Brain microvascular endothelial cell (primary cell): ENCODE measurements around the gene DGKK.

ENCODE experiments used
- DNase-seq: peaks from one replicate; pipeline ENCODE4 v3.0.0-alpha.2; 2020
- H3K27ac ChIP-seq: fragments of 250-450 bp; sonication (Bioruptor Pico); 2 replicates; pipeline ENCODE4 v1.5.1; 2020; ENCODE audit warnings: mild to moderate bottlenecking, moderate library complexity
- H3K27me3 ChIP-seq: fragments of 250-450 bp; sonication (Bioruptor Pico); replicated peaks from 2 replicates; pipeline ENCODE4 v1.5.1; 2020; ENCODE audit warnings: mild to moderate bottlenecking
- H3K36me3 ChIP-seq: fragments of 250-450 bp; sonication (Bioruptor Pico); replicated peaks from 2 replicates; pipeline ENCODE4 v1.5.1; 2020; ENCODE audit warnings: mild to moderate bottlenecking
- H3K4me3 ChIP-seq: 2 replicates; pipeline ENCODE4 v1.5.1; 2011; ENCODE audit warnings: low read depth, mild to moderate bottlenecking, control low read depth, low read length, moderate library complexity
- in situ Hi-C: cut with HindIII; loops from 2 replicates; pipeline ENCODE4 v1.10.0; 2017; ENCODE audit warnings: low sequenced_read_pairs, low pct_ligation_motif_present
- TF ChIP-seq, protein P1 (sequence below): IDR thresholded peaks from 2 replicates; pipeline ENCODE4 v1.5.1; 2011; ENCODE audit warnings: low read depth, mild to moderate bottlenecking, moderate library complexity, low read length, control low read depth, inconsistent platforms; ENCODE audit errors: missing control alignments

Gene DGKK

DNA sequence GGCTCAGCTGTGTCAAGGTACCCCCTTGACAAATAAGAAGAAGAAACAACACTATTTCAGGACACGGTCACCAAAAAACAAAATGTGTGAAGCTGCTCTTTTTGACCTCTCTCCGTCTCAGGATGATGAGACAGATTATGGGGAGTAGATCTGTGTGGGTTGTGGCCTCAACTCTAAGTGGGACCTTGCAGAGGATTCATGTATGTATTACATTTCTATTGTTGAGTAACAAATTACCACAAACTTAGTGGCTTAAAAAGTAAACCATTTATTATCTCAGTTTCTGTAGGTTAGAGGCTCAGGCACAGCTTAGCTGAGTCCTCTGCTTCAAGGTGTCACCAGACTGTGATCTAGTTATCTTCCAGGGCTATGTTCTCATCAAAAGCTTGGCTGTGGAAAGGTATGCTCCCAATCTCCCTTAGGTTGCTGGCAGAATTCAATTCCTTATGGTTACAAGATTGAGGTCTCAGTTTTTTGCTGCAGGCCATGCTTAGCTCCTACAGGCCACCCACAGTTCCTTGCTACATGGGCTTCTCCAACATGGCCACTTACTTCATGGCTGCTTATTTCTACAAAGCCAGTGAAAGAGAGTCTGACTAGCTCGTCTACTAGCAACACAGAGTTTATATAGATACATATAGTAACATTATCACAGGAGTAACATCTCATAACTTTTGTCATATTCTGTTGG is 28.1 kb downstream of the DGKK start:
- TF ChIP-seq, protein P1, sequence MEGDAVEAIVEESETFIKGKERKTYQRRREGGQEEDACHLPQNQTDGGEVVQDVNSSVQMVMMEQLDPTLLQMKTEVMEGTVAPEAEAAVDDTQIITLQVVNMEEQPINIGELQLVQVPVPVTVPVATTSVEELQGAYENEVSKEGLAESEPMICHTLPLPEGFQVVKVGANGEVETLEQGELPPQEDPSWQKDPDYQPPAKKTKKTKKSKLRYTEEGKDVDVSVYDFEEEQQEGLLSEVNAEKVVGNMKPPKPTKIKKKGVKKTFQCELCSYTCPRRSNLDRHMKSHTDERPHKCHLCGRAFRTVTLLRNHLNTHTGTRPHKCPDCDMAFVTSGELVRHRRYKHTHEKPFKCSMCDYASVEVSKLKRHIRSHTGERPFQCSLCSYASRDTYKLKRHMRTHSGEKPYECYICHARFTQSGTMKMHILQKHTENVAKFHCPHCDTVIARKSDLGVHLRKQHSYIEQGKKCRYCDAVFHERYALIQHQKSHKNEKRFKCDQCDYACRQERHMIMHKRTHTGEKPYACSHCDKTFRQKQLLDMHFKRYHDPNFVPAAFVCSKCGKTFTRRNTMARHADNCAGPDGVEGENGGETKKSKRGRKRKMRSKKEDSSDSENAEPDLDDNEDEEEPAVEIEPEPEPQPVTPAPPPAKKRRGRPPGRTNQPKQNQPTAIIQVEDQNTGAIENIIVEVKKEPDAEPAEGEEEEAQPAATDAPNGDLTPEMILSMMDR = no peak

DNA sequence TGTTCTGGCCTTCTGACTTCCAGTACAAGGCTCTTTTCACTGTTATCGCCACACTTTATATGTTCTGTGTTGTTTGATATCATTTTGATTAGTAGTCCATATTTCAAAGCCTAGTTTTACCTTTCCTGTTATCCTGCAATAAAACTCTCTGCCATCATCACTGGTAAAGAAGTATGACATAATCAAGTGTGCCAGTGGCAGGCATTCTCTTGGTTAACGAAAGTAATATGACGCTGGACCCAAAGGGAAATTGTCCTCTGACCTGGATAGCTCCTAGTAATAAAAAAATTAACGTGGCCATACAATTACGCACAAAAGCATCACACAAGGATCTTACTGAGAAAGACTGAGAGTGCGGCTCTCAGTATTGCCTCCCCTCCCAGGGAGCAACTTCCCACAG is 33.8 kb downstream of the DGKK start:
- in situ Hi-C loops = no loop called here
- no peaks in the 10 kb centered on the region for H3K36me3 ChIP-seq

More for the DNA sequence above, 28.1 kb downstream of the DGKK start:
- H3K27ac ChIP-seq = no peak overlapping the region
- H3K36me3 ChIP-seq = no peaks in the 10 kb centered on the region
- H3K4me3 ChIP-seq = no peak overlapping the region
- DNase-seq = no peak
- no peaks in the 10 kb centered on the region for H3K27me3 ChIP-seq
- in situ Hi-C loops = no loop called here

DNA sequence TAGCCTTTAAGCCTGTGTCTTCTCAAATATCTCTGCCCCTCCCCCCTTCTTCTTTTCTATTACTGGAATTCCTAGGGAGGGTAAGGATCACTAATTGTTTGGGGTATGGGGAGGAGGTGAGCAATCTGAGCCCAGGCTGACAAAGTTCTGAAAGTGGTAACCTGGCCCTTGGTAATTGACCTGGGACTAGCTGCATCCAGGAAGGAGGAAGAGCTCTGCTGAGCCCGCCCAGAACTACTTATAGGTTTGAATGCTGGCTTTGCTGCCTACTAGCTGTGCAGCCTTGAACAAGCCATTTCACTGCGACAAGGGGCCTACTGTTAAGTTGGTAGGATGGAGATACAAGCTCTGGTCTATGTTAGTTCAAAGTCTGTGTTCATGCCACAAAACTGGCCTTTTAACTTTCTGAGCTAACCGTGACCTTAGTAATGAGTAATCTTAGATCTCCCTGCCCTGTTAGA is 37.8 kb downstream of the DGKK start:
- Histone ChIP-seq H3K27me3 (no peaks in the 10 kb centered on the region), H3K27ac (no peak overlapping the region), H3K4me3 (no peak overlapping the region), H3K36me3 (no peaks in the 10 kb centered on the region)
- TF ChIP-seq, protein P1 = no peak
- in situ Hi-C loops = no loop called here
- no peak for DNase-seq

More for the DNA sequence above, 33.8 kb downstream of the DGKK start:
- Histone ChIP-seq H3K4me3 (no peak overlapping the region), H3K27me3 (no peaks in the 10 kb centered on the region), H3K27ac (no peak overlapping the region)
- TF ChIP-seq, protein P1 = no peak
- DNase-seq = no peak

DNA sequence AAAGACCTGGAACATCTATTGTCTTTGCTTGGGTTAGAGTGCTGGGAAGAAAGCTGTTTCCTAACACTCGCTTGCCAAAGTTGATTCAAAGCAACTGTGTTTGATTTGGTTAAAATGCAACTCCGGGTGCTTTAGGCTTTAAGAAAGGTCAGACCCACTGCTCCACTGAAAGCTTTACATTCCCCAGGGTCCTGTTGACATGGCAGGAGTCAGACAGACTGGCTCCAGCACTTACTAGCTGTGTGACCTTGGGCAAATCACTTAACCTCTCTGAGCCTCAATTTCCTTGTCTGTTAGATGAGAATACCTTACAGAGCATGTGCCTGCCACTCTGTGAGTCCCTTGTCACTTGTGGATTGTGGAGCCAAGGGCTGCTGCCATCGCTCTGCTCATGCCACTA is 39.0 kb downstream of the DGKK start:
- H3K4me3 ChIP-seq = no peak overlapping the region

DNA sequence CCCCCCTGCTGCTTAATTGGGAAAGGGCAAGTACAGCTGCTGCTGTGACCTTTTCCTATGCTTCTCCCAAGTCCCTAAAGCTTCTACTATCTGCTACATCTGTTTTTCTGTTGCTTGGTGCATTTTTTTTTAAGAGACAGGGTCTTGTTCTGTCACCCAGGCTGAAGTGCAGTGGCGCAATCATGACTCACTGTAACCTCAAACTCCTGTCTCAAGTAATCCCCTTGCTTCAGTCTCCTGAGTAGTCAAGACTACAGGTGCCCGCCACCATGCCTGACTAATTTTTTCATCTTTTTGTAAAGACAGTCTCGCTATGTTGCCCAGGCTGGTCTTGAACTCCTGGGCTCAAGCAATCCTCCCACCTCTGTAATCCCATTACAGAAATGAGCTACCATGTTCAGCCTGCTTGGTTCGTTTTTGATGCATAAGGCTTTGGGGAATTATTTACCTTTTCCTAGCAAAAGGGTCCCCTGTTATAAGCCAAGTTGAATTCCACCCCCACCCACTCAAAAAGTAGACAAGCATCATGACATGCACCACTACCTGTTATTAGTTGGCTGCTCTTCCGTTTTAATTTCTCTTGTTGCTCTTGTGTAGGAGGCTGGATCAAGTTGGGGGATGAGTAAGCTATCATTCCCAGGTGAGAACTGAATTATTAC is 39.6 kb downstream of the DGKK start:
- TF ChIP-seq, protein P1 = no peak
- no peaks in the 10 kb centered on the region for H3K36me3 ChIP-seq
- H3K4me3 ChIP-seq = no peak overlapping the region
- no peak overlapping the region for H3K27ac ChIP-seq
- in situ Hi-C loops = no loop called here
- H3K27me3 ChIP-seq = no peaks in the 10 kb centered on the region
- DNase-seq = no peak

More for the DNA sequence above, 39.0 kb downstream of the DGKK start:
- no peak for DNase-seq
- Histone ChIP-seq H3K27me3 (no peaks in the 10 kb centered on the region), H3K27ac (no peak overlapping the region), H3K36me3 (no peaks in the 10 kb centered on the region)
- in situ Hi-C loops = no loop called here
- TF ChIP-seq, protein P1 = no peak
